ENCODE measurements around the gene SYT13.

Gene SYT13

DNA sequence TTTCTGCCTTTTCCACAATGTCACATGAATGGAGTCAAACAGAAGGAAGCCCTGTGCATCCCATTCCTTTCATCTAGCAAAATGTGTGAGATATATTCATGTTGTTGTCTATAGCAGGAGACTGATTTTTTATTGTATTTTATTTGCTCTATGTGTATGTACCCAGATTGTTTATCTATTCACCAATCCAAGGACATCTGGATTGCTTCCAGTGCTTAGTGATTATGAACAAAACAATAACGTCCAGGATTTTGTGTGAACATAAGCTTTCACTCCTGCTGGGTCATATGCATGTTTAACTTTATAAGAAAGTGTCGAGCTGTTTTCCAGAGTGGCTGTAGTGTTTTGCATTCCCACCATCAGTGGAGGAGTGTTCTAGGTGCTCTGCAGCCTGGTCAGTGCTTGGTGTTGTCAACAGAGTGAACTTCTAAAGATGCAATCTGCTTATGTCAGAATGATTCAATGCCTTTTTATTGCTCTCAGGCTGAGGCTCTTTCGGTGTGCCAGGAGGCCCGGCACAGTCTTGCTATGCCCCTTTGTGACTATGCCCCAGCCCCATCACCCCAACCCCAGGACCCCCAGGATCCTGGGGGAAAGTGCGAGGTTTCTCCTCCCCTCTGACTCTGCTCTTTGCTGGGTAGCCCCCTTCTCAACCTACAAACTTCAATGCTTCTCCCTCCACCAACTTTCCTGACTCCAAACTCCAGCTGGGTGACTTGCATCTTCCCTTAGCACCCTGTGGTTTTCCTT, 19.9 kb upstream of the SYT13 start:
- DNase-seq: no peak

DNA sequence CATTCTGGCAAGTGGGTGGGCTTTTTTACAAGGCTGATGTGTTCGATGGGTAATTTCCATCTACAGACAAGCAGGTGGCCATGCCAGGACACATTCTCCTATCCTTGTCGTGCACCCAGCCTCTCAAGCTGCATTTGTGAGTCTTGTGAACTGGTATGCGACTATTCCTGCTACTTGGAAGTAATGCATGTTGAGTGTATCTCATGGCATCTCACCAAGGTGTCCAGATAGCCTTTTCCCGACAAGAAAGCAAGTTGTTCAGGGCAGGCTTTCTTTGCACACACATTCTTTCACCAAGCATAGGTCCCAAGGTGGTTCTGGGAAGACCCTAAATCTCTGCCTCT, 18.8 kb upstream of the SYT13 start:
- no peak for DNase-seq

DNA sequence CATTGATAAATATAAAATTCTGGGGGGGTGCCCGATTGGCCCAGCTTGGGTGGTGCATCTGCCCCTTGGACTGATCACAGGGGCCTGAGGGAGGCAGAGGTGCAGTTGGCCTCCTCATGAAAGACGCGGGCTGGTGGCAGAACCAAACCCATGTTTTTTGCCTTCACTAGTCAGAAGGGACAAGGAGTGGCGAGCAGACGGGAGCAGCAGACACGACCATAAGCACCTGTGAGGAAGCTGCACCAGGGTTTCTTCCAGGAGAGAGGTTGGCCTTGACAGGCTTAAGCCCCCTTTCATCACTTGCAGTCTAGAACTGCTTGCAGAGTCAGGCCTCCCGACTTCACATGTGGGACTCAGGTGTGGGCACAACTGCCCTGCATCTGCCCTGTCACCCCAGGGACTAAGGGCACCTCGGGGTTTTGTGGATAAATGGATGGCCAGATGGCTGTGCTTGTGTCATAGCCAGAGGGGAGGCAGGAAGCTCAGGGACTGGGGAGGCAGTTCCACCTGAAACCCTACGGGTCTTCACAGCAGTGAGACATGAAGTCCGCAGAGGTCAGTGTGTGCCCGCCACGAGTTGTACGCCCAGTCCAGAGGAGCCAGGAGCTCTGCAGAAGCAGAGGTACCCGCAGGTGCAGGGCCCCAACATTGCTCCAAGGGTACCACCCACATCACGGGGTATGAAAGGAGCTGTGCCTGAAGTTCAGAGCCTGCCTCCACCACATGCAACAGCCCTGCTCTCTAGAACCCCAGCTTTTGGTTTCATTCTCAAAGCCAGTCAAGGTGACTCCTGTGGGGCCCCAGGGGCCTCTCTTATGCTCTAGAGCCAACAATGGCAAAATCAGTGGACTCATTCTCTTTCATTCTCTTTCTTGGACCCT, 18.2 kb upstream of the SYT13 start:
- DNase-seq: no peak

DNA sequence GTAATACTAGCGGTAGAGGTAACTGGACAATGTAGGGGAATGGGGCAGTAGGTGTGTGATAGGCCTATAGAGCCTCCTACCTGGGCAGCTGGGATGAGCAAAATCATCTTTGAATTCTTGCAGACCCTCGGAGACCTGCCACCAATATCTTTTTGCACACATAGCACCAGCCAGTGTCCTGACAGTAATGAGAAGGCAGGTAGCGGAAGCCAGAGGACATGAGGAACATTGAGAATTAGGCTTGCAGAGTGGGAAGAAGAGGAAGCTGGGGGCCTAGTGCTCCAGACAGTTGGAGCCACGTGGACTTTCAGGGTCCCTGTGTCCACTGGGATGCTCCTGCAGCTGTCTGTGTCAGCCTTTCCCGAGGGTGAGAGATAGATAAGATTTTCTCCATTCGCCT, 17.2 kb upstream of the SYT13 start:
- no peak for DNase-seq

GRCh38 chr11:45301537-45302246, 15.6 kb upstream of the SYT13 start:
- DNase-seq: no peak

GRCh38 chr11:45300715-45301114, 14.6 kb upstream of the SYT13 start:
- no peak for DNase-seq

GRCh38 chr11:45298718-45299117, 12.6 kb upstream of the SYT13 start:
- DNase-seq: no peak

GRCh38 chr11:45296075-45296474, 9.9 kb upstream of the SYT13 start:
- DNase-seq: no peak

- DNase-seq: no peak
These were observed 8.4 kb upstream of the SYT13 start for GRCh38 chr11:45294499-45294898.

DNA sequence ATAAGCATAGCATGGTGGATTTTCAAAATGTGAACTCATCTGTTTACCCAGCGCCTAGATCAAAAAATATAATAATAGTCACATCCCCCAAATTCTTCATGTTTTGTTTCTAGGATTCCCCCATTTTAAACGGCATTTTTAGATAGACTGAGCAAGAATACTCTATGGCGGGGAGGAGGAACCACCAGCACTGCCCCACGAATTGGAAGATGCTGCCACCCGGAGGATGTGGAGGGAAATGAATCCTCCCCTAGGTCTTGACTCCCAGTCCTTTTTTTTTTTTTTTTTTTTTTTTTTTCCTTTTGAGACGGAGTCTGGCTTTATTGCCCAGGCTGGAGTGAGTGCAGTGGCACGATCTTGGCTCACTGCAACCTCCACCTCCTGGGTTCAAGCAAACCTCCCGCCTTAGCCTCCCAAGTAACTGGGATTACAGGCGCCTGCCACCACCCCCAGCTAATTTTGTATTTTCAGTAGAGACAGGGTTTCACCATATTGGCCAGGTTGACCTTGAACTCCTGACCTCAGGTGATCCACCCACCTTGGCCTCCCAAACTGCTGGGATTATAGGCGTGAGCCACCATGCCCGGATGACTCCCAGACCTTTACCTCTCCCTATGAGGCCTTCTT, 7.5 kb upstream of the SYT13 start:
- peak; percentile 78 for DNase-seq

- no peak for DNase-seq
These were observed 4.4 kb upstream of the SYT13 start for GRCh38 chr11:45290586-45290985.

- DNase-seq: peak; percentile 23
These were observed 3.2 kb upstream of the SYT13 start for GRCh38 chr11:45289369-45289768.

GRCh38 chr11:45288339-45288738, 2.2 kb upstream of the SYT13 start:
- DNase-seq: no peak

GRCh38 chr11:45287316-45287903, 1.3 kb upstream of the SYT13 start:
- no peak for DNase-seq

DNA sequence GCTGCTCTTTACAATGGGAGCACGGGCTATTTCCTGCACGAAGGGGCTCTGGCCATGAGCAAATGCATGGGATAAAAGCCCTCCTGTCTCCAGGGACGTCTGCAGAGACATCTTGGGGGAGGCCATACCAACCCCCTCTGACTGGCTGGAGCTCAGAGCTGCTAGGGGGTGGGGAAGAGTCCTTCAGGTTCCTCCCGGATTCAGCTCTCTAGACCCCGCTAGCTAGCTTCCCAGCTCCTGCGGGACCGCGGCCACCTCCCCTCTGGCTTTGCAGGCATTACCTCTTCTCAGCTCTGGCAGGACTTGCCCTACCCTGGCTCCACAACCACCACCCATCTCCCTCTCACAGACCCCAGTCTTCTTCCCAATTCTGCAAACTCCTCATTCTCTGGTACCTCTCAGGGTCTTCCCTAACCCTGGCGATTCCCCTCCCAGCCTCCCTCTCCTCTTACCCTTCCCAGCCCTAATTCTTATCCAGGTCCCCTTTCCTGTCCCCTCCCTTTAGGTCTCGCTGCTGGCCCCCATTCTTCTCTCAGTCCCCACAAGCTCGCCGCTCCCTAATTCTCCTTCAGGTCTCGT, 802 bp downstream of the SYT13 start:
- no peak for DNase-seq

DNA sequence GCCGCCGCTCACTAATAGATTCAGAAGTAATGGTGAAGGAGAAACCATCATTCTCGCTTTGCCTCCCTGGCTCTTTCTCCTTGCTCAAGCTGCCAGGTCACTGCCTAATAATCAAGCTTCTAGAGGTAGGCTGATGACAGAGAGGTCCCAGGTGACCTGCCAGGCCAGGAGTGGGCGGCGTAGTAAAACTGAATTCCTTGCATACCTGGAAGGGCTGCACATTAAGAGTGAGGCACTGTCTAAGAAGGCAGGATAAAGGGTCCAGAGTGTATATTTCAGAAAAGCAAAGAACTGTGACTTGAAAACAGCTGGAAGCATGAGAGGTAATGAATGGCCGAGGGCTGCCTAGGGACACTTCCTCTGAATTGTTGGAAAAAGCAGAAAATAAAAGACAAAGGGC, 4.1 kb downstream of the SYT13 start:
- no peak for DNase-seq

GRCh38 chr11:45280449-45280848, 5.7 kb downstream of the SYT13 start:
- no peak for DNase-seq

- no peak for DNase-seq
These were observed 6.5 kb downstream of the SYT13 start for GRCh38 chr11:45279645-45280044.

- no peak for DNase-seq
These were observed 7.4 kb downstream of the SYT13 start for GRCh38 chr11:45278714-45279113.

DNA sequence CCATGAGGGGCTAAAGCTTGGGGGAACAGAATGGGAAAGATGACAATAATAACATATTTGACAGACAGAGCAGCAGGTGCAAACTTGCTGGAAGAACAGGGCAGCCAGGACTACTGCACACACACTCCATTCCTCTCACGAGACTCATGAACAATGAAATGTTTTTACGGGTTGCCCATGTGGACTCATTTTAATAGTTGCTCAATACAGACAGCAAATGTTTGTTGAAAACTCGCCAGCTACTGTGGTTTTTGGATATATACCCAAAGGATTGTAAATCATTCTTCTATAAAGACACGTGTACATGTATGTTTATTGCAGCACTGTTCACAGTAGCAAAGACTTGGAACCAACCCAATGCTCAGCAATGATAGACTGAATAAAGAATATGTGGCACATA, 10.3 kb downstream of the SYT13 start:
- DNase-seq: peak; percentile 72

DNA sequence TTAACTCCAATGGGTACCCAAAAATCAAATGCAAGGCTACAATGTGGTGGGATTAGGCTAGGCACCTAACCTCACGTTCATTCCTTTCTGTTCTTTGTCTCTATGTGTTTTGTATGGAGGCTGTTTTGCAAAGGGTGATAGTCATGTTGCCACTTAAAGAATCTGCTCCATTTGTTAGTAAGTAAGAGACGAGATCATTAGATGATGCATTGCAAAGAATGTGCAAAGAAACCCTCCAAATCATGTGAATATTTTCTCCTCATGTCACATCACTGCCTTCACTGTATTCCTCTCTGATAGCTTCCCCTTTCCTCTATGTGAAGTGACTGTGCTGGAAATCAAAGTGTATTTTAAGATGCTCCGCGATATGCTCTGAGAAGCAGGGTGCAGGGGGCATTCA, 11.9 kb downstream of the SYT13 start:
- no peak for DNase-seq

GRCh38 chr11:45273509-45273908, 12.6 kb downstream of the SYT13 start:
- DNase-seq: no peak

DNA sequence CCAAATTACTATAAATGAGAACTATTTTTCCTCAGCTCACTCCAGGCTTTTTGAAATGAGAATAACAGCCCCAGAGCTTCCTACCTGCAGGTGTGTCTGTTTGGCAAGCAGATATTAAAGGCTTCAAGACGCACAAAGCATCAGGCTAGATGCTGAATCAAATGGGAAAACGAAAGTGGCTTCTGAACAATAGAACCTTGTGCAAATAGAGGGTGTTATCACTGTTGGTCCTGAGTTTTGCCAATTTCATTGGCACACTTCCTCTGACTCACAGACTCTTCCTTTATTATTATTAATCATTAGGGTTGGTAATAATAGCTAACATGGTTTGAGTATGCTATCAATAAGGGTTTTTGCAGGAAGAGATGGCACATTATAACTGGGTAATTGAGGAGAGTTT, 13.4 kb downstream of the SYT13 start:
- DNase-seq: no peak
